D341Med (cell line): Measurements from ENCODE around the gene EDEM2.
A peak's percentile ranks its signal among the peaks of the same experiment; 100 is the strongest.
"Not testable (repeated sequence)": the region's sequence is repeated elsewhere in the genome, so short reads cannot be mapped to it uniquely, and the experiment has no call there.

ENCODE experiments used
- DNase-seq: peaks from one replicate; pipeline ENCODE4 v3.0.0; 2012; ENCODE audit warnings: low spot score

EDEM2 gene

DNA sequence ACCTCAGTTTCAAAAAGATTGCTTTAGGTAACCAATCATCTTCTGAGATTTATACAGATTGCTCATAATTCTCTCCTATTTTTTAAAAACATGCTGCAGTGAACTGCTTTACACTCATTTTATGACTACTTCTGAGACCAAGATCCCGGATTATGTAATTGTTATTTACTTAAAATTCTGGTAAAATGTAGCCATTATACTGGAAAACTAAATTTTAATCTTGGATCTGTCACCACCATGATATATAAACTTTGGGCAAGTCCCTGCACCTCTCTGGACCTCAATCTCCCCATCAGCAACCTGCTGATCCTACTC lies 24.3 kb upstream of the EDEM2 start:
- DNase-seq: no peak

- not testable (repeated sequence) for DNase-seq
Measured at GRCh38 chr20:35168701-35169409, 21.7 kb upstream of the EDEM2 start.

GRCh38 chr20:35167787-35168186 lies 20.7 kb upstream of the EDEM2 start:
- no peak for DNase-seq

GRCh38 chr20:35166242-35166830 lies 19.2 kb upstream of the EDEM2 start:
- DNase-seq: peak; percentile 41

- no peak for DNase-seq
Measured at GRCh38 chr20:35165221-35166185, 18.4 kb upstream of the EDEM2 start.

GRCh38 chr20:35164531-35164930 lies 17.4 kb upstream of the EDEM2 start:
- DNase-seq: not testable (repeated sequence)

DNA sequence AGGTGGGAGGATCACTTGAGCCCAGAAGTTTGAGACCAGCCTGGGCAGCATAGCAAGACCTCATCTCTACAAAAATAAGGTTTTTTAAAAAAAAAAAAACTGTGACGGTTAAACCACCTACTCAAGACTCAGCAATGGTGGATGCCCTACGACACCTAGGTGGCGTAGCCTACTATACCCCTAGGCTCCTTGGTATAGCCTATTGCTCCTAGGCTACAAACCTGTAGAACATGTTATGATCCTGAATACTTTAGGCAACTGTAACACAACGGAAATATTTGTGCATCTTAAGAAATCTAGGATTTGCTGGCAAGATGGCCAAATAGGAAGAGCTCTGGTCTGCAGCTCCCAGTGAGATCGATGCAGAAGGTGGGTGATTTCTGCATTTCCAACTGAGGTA lies 13.2 kb upstream of the EDEM2 start:
- DNase-seq: not testable (repeated sequence)

DNA sequence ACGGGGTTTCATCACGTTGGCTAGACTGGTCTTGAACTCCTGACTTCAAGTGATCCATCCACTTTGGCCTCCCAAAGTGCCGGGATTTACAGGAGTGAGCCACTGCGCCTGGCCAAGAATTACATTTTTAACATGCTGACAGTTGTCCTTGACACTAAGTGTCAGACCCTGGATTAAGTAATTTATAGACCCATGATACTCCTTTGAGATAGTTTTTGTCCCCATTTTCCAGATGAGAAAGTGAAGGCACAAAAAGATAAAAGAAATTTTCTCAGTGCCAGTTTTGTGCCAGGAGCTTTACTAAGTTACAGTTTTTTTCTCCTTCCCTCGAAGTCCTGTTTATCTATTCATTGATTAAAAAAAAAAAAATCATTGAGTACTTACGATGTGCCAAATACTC lies 9.8 kb upstream of the EDEM2 start:
- no peak for DNase-seq

DNA sequence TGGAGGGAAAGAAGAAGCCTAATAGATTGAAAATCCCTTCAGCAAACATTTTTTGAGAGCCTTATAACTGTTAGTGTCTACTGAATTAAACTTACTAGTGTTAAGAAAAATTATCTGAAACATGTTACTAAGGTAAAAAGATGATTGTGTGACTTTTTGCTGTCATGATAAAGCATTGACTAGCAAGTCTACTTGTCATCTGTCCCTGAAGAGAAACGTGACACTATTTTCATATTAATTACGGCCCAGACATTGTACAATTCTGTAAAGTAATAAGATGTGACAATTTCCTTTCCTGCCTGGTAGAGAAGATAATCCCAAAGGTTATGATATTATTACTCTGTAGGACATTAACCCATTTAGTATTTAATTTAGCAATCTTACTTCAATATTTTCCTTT lies 8.8 kb upstream of the EDEM2 start:
- no peak for DNase-seq

GRCh38 chr20:35151736-35152135 lies 4.6 kb upstream of the EDEM2 start:
- no peak for DNase-seq

- no peak for DNase-seq
Measured at GRCh38 chr20:35150846-35151579, 3.9 kb upstream of the EDEM2 start.

- DNase-seq: not testable (repeated sequence)
Measured at GRCh38 chr20:35147575-35148071, 487 bp upstream of the EDEM2 start.

DNA sequence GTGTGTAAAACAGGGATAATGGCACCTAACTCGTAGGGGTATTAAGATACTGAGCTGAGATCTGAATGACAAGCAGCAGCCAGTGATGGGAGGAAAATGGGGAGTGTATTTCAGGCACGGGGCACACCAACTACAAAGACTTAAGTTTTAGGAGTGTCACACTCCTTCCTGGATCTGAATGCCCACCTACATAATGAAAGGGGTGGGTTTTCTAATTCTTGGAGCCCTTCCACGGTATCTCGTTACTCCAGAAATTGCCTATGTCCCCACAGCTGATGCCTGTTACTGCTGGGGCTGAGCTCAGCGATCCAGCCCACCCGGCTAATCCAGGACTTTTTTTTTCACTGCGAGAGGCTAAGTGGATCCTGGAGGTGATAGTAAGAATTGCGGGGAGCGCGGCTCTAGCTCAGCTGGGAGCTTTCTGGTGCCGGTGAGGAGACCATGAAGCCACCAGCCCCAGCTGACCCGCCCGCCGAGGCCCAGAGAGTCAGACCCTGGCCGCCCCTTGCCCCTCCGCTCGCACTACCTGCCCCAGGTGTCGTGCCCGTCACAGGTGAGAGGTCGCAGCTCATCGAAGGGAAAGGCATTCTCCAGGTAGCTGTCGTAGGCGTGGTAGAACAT lies 727 bp downstream of the EDEM2 start:
- peak; percentile 65 for DNase-seq

DNA sequence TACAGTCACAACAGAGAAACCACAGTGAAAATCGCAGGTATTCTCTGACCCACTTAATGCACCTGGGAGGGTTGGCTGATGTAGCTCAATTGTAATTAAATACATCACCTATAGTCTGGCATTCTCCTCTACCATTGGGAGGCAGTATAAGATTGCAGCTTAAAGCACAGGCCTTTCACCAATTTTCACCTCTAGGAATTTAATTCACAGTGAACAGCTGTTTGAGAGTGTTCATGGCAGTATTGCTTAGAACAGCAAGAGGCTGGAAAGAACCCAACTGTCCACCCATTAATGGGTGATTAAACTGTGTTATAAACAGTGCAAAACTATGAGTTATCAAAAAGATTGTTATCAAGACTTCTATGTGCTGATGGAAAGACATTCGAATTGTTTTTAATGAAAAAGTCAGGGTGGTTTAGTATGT lies 2.0 kb downstream of the EDEM2 start:
- peak; percentile 64 for DNase-seq

GRCh38 chr20:35144694-35145093 lies 2.4 kb downstream of the EDEM2 start:
- DNase-seq: no peak

DNA sequence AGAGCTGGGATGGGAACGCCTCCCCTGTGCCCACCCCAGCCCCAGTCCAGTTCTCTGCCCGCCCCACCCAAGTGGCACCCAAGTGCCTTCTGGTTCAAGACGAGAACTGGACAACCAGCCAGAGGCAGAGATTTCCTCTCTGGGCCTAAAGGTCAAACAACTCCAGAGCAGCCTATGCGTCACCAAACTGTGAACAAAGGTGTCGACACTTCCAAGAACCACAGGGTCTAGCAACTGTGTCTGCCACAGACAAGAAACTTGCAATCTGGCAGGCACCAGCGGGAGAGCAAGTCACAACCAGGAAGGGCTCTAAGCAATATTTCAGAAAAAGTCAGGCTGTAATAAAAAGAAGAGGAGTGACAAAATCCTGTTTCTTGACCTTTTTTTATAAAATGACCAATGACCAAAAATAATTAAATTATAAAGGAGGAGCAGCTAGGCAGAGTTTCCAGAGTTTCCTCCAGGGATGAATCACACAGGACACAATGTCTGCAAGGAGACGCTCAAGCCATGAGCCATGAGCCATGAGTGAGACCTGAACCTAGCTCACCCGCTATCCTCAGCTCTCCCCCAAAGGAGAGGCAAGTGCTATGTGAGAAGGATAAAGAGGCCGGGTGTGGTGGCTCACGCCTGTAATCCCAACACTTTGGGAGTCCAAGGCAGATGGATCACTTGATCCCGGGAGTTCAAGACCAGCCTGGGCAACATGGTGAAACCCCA lies 11.1 kb downstream of the EDEM2 start:
- no peak for DNase-seq

GRCh38 chr20:35134880-35135279 lies 12.3 kb downstream of the EDEM2 start:
- DNase-seq: no peak

DNA sequence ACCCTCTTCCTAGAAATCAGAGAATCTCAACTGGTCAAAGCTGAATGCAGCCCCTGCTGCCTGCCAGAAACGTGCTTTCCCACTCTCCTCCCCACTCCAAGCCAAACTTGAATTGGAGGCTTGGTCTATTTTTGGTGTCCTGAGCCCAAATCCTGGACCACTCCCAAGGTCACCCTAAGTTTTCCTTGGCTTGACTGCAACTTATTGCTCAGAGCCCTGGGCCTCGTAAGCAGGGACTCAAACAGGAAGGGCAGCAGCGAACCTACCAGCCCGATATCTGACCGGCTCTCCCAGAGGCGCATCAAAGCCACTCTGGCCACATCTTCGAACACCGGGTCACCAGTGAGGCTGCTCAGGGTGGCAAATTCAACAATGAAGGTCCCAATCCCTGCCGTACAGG lies 12.7 kb downstream of the EDEM2 start:
- DNase-seq: no peak

GRCh38 chr20:35133735-35134134 lies 13.4 kb downstream of the EDEM2 start:
- no peak for DNase-seq

- no peak for DNase-seq
Measured at GRCh38 chr20:35133031-35133430, 14.1 kb downstream of the EDEM2 start.

DNA sequence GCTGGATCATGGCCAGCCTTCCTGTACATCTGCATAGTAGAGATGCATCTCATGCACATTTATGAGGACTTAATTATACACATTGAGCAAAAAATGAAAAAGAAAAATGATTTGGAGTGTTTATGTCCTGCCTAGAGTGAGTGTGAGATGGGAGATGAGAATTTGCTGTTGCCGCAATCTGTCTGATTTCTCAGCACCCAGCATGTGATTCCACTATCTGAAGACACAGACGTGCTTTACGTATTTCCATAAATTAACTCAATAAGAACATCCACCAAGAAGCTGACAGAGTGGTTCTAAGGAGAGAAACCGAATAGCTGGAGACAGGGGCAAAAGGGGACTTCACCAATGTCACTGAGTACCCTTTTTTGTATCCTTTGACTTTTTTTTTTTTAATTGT lies 15.2 kb downstream of the EDEM2 start:
- DNase-seq: no peak
